Hematopoietic multipotent progenitor cell (in vitro differentiated cells): ENCODE data around the gene EIF4H. TPM values are rescaled to one million over a fixed set of nuclear protein-coding genes. Genes with fewer than 3 reads are reported as not detected.
A peak's percentile ranks its signal among the peaks of the same experiment; 100 is the strongest.

Experiments
- small RNA-seq: library from RNA; depleted of rRNA; stranded (forward); fragments of <200 nt; gene quantifications from one replicate; pipeline ENCODE3, GENCODE V24; 2012
- total RNA-seq: library from RNA; depleted of rRNA; stranded (reverse); fragments of >200 nt; gene quantifications from one replicate; pipeline ENCODE4 v1.2.3, GENCODE V29; 2012

Gene EIF4H
- total RNA-seq, 1 donor = 165 TPM

Small RNAs within 50 kb of the gene (small RNA-seq; reads per million reads assigned to genes)
- 37.4 reads per million, percentile 96 among the genes with 10 or more reads in this experiment for gene MIR590

Other genes with a start within 250 kb of the EIF4H start
- gene ELN, start 146.2 kb upstream of the EIF4H start, total RNA-seq = 27.5 TPM
- 22.4 TPM for gene LIMK1, start 90.6 kb upstream of the EIF4H start, total RNA-seq
- gene LAT2, start 35.6 kb downstream of the EIF4H start, total RNA-seq = 172 TPM
- gene RFC2, start 80.0 kb downstream of the EIF4H start, total RNA-seq = 35.5 TPM
- gene CLIP2, start 115.1 kb downstream of the EIF4H start, total RNA-seq = 72.2 TPM